ENCODE results near the gene RNF11.

GRCh38 chr1:51241119-51241518, 5.0 kb downstream of the RNF11 start:
- no peak for TF ChIP-seq ZNF565 (CRISPR knock-in tag; conservative IDR thresholded peaks at IDR 0.05; ENCODE audit: low read depth)
- TF ChIP-seq PATZ1 (CRISPR knock-in tag; IDR thresholded peaks at IDR 0.05; ENCODE audit: borderline replicate concordance): no peak
- TF ChIP-seq ISL1 (CRISPR knock-in tag; IDR thresholded peaks at IDR 0.05): no peak
- TF ChIP-seq GLIS3 (CRISPR knock-in tag; IDR thresholded peaks at IDR 0.05): no peak
- TF ChIP-seq ZFP3 (CRISPR knock-in tag; IDR thresholded peaks at IDR 0.05): no peak

Data from SK-N-SH treated with all-trans-retinoic acid at 6 μM for 48 hours (cell line).